T-helper 9 cell (primary cell): Measurements from ENCODE around the gene FOXP1.

ENCODE experiments used
- DNase-seq: peaks from one replicate; pipeline ENCODE4 v3.0.0-alpha.2; 2020

Gene FOXP1

GRCh38 chr3:71299160-71299559 is 284.4 kb downstream of the FOXP1 start:
- no peak for DNase-seq

GRCh38 chr3:71294919-71295318 is 288.6 kb downstream of the FOXP1 start:
- no peak for DNase-seq

GRCh38 chr3:71290301-71290700 is 293.2 kb downstream of the FOXP1 start:
- no peak for DNase-seq

GRCh38 chr3:71288269-71288930 is 295.1 kb downstream of the FOXP1 start:
- DNase-seq, result no peak

- no peak for DNase-seq
These were observed 298.4 kb downstream of the FOXP1 start for GRCh38 chr3:71285086-71285485.

- DNase-seq, result no peak
These were observed 300.6 kb downstream of the FOXP1 start for GRCh38 chr3:71282976-71283375.

GRCh38 chr3:71281280-71281679 is 302.2 kb downstream of the FOXP1 start:
- DNase-seq, result no peak

GRCh38 chr3:71277341-71277740 is 306.2 kb downstream of the FOXP1 start:
- no peak for DNase-seq

GRCh38 chr3:71276531-71276930 is 307.0 kb downstream of the FOXP1 start:
- DNase-seq, result no peak

GRCh38 chr3:71273453-71273852 is 310.1 kb downstream of the FOXP1 start:
- no peak for DNase-seq

GRCh38 chr3:71271596-71271995 is 311.9 kb downstream of the FOXP1 start:
- DNase-seq, result no peak

- no peak for DNase-seq
These were observed 313.6 kb downstream of the FOXP1 start for GRCh38 chr3:71269906-71270305.

GRCh38 chr3:71268462-71268999 is 315.0 kb downstream of the FOXP1 start:
- no peak for DNase-seq

GRCh38 chr3:71266875-71267274 is 316.7 kb downstream of the FOXP1 start:
- DNase-seq, result no peak

GRCh38 chr3:71265365-71265915 is 318.1 kb downstream of the FOXP1 start:
- DNase-seq, result no peak

- no peak for DNase-seq
These were observed 318.7 kb downstream of the FOXP1 start for GRCh38 chr3:71264840-71265239.

- DNase-seq, result no peak
These were observed 320.9 kb downstream of the FOXP1 start for GRCh38 chr3:71262364-71263265.

GRCh38 chr3:71260782-71261181 is 322.7 kb downstream of the FOXP1 start:
- DNase-seq, result no peak

GRCh38 chr3:71258526-71258925 is 325.0 kb downstream of the FOXP1 start:
- DNase-seq, result no peak

- DNase-seq, result no peak
These were observed 325.4 kb downstream of the FOXP1 start for GRCh38 chr3:71258116-71258515.

- no peak for DNase-seq
These were observed 328.0 kb downstream of the FOXP1 start for GRCh38 chr3:71255498-71255897.

- DNase-seq, result no peak
These were observed 329.1 kb downstream of the FOXP1 start for GRCh38 chr3:71254281-71255057.

- no peak for DNase-seq
These were observed 330.4 kb downstream of the FOXP1 start for GRCh38 chr3:71253169-71253568.
